ENCODE results near the gene BHLHA15.

BHLHA15 gene

DNA sequence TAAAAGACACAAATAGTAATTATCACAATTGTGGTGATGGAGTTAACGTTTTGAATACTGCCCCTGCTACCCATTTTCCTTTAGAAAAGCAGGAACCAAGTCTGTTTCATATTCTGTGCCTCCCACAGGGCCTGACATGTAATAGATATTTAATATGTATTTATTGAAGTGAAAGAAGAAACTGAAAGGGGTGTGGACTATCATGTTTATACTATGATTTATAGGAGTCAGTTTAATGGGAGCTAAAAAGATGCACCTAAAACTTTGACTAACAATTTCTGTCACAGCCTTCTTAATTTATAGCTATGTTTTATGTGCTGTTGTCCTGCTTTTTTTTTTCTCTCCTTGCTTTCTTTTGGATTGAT, 24.1 kb upstream of the BHLHA15 start:
- DNase-seq (ENCODE audit: low read depth, low spot score) = no peak

DNA sequence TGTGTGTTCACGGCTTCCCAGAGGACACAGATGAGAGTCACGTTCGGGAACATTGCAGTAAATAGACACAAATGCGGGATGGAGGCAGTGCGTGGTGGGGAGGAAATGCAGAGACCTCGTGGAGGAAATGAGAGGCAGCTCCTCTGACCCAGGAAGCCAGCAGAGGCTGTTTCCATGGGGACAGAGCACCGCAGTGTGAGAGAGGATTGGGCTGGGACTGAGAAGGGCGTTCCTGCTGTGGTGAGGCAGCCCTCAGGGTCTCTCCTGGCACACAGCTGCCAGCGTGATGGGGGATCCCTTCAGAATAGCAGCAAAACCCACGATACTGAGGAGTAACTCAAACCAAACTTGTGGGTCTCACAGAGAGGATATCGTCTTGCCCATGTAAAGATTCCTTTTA, 21.7 kb upstream of the BHLHA15 start:
- no peak for DNase-seq (ENCODE audit: low read depth, low spot score)

DNA sequence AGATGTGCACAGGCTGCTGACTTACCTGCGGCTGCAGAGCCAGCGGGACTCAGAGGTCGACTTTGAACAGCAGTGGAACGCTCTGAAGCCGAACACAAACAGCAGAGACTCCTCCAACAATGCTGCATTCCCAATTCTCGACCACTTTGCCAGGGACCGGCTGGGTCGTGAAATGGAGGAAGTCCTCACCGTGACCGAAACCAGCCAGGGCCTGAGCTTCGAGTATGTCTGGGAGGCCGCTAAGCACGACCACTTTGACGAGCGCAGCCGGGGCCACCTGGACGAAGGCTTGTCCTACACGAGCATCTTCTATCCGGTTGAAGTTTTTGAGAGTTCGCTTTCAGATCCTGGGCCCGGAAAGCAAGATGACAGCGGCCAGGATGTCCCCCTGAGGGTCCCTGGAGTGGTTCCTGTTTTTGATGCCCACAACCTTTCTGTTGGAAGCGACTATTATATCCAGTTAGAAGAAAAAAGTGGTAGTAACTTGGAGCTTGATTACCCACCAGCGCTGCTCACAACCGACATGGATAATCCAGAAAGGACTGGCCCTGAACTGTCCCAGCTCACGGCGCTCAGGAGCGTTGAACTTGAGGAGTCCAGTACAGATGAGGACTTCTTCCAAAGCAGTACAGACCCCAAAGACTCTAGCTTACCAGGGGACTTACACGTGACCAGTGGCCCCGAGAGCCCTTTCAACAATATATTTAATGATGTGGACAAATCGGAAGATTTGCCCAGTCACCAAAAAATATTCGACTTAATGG, 19.4 kb upstream of the BHLHA15 start:
- DNase-seq (ENCODE audit: low read depth, low spot score) = no peak

DNA sequence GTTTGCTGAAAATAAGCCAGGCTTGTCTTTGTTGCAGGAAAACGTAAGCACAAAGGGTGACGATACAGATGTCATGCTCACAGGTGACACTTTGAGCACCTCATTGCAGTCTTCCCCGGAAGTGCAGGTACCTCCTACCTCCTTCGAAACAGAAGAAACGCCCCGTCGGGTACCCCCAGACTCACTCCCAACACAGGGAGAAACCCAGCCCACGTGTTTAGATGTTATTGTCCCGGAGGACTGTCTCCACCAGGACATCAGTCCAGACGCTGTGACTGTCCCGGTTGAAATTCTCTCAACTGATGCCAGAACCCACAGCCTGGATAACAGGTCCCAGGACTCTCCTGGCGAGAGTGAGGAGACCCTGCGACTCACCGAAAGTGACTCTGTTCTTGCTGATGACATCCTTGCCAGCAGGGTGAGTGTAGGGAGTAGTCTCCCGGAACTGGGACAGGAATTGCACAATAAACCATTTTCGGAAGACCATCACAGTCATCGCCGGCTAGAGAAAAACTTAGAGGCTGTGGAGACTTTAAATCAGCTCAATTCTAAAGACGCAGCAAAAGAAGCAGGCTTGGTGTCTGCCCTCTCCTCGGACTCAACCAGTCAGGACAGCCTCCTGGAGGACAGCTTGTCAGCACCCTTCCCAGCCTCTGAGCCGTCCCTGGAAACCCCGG, 18.3 kb upstream of the BHLHA15 start:
- no peak for DNase-seq (ENCODE audit: low read depth, low spot score)

DNA sequence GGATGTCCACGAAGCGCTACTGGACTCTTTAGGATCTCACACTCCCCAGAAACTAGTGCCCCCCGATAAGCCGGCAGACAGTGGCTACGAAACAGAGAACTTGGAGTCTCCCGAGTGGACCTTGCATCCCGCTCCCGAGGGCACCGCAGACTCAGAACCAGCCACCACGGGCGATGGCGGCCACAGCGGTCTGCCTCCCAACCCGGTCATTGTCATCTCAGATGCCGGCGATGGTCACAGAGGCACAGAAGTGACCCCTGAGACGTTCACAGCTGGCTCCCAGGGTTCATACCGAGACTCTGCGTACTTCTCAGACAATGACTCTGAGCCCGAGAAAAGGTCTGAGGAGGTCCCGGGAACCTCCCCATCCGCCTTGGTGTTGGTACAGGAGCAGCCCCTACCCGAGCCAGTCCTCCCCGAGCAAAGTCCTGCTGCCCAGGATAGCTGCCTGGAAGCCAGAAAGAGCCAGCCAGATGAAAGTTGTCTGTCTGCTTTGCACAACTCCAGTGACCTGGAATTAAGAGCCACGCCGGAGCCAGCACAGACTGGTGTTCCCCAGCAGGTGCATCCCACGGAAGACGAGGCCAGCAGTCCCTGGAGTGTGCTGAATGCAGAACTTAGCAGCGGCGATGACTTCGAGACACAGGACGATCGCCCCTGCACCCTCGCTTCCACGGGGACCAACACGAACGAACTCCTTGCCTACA, 17.6 kb upstream of the BHLHA15 start:
- no peak for DNase-seq (ENCODE audit: low read depth, low spot score)

DNA sequence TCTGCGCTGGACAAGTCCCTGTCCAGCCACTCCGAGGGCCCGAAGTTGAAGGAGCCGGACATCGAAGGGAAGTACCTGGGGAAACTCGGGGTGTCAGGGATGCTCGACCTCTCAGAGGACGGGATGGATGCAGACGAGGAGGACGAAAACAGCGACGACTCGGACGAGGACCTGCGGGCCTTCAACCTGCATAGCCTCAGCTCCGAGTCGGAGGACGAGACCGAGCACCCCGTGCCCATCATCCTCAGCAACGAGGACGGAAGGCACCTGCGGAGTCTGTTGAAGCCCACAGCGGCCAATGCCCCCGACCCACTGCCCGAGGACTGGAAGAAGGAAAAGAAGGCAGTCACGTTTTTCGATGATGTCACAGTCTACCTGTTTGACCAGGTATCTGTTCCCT, 17.1 kb upstream of the BHLHA15 start:
- no peak for DNase-seq (ENCODE audit: low read depth, low spot score)

DNA sequence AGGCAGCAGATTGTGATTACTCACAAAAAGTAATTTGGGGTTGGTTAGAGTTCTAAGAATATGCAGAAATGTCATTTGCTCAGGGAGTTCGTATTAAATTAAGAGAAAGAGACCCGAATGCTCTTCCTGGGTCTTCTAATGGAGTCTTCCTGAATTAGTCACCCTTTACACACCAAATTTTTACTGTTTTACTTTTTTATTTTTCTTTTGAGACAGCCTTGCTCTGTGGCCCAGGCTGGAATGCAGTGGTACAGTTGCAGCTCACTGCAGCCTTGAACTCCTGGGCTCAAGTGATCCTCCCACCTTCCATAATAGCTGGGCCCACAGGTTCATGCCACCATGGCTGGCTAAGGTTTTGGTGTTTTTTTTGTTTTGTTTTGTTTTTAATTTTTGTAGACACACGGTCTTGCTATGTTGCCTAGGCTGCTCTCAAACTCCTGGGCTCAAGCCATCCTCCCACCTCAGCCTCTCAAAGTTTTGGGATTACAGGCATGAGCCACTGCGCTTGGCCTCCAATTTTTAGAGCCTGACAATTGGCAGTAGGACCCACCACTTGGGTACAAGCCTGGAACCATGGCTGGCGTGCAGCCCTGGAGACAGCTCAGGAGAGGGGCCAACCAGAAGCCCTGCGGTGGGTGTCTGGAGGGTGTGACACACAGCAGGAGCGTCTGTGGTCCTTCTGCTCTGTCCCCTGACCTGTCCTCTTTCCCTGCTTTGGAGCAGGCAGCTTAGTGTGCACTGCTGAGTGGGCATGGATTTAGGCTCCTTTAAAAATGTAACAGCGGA, 16.4 kb upstream of the BHLHA15 start:
- no peak for DNase-seq (ENCODE audit: low read depth, low spot score)

DNA sequence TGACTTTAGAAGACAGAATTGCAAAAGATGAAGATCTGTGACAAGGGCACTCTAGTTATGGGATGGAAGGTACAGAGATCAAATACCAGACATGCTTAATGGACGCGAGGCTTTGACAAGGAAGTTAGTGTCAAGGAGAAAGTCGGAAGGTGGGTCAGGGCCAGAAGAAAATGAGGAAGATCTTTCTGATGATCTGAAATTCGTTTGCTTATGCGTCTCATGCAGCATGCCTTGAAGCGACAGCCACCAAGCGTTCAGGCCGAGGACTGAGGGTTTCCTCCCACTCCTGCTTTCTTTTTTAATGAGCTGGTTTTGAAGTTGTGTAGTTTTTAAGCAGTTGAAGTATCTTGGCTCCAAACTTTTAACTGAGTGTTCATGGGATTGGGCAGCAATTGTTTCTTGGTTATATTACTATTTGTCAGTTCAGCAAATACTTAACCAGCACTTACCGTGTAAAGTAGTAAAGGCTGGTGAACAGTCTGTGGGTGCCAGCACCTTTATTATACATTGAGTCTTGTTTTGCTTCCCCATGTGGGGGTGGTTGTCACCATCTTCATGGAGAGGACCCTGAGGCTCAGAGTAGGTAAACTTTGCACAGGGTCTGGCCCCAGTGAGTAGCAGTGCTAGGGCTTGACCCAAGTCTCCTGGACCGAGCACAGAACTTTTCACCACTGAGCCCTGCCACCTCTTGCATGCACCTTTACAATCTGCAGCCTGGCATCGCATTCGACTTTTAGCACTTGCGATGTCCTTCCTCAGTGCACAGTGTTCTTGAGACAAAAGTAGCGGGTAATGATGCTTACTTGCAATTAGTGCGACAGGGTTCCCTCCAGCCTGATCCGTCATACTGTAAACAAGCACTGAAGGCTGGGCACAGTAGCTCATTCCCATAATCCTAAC, 14.3 kb upstream of the BHLHA15 start:
- no peak for DNase-seq (ENCODE audit: low read depth, low spot score)

DNA sequence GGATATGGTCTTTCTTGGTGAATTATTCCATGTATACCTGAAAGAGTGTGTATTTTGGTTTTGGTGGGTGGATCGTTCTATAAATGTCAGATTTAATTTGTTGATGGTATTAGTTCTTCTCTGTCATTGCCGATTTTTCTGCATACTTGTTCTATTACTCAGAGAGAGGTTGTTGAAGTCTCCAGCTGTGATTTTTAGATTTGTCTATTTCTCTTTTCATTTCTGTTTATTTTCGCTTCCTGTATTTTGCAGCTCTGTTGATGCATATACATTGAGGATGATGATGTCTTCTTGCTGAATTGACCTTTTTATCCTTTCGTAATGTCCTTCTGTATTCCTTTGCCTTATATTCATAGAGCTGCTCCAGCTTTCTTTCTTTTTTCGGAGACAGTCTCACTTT, 12.1 kb upstream of the BHLHA15 start:
- no peak for DNase-seq (ENCODE audit: low read depth, low spot score)

DNA sequence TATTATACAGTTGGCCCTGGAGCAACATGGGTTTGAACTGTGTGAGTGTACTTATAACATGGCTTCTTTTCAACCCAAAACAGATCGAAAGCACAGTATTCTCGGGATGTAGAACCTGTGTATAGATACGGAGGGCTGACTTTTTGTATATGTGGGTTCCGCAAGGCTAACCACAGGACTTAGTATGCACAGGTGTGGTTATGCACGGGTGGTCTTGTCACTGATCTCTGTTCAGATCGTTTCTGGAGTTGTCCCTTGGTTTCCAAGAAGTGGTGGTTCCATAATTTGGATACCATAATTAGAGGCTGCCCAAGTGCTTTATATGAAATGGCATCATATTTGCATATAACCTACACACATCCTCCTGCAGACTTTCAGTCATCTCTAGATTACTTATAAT, 10.9 kb upstream of the BHLHA15 start:
- DNase-seq (ENCODE audit: low read depth, low spot score) = no peak

DNA sequence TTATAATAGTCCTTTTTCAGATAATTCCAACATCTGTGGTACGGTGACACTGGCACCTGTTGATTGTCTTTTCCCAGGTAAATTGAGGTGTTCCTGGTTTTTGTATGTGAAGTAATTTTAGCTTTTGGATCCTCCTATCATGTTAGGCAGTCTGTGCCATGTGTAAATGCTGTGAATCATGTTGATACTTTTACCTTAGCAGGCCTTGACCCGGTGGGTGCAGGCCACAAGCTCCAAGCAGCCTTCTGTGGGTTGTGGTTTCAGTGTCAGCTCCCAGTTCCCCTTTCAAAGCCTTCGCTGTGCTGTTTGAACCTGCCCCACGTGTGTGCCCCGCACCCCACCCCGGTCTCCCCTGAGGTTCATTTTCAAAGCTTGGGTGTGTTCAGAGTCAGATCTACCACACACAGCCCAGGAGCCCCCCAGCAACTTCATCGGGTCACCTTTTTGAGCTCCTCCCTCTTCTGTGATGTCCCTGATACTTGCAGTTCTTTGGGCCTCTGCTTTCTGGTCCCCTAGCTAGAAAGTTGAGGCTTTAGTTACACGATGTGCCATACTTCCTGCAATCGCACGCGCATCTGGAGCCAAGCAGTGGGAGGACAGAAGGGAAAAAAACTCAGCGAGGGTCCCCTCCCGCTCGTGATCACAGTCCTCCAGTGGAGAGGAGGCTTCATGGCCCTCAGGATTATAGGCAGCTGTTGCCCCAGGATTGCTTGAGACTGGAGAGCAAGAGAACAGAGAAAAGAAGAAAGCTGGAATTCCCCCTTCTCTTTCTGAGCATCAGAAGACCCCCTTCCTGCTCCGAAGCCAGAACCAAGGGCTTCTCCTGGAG, 8.7 kb upstream of the BHLHA15 start:
- DNase-seq (ENCODE audit: low read depth, low spot score) = peak; percentile 50

DNA sequence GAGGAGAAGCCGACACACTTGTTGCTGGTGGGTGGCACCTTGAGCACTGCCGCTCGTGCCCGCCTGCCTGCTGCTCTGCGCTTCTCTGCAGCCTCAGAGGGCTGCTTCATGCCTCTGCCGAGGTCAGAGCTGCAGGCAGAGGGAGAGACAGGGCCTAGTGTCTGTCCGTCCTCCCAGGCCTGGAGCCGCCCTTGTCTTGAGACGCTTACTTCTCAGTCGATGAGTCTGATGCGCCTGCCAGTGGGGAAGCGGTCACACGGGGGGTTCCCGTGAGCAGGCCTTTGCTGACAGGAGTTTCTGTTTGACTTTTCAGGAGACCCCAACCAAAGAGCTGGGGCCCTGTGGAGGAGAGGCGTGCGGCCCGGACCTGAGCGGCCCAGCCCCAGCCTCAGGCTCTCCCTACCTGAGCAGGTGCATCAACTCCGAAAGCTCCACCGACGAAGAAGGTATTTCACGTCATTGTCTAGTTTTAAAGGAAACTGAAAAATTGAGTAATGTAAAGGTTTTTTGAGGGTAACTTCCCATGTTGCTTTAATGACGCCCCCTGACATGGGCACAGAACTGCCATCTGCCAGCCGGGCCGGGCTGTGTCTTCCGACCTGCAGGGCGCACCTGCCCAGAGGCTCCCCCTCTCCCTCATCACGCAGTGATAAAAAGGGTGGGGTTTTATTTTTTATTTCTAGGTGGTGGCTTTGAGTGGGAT, 7.8 kb upstream of the BHLHA15 start:
- DNase-seq (ENCODE audit: low read depth, low spot score) = no peak

DNA sequence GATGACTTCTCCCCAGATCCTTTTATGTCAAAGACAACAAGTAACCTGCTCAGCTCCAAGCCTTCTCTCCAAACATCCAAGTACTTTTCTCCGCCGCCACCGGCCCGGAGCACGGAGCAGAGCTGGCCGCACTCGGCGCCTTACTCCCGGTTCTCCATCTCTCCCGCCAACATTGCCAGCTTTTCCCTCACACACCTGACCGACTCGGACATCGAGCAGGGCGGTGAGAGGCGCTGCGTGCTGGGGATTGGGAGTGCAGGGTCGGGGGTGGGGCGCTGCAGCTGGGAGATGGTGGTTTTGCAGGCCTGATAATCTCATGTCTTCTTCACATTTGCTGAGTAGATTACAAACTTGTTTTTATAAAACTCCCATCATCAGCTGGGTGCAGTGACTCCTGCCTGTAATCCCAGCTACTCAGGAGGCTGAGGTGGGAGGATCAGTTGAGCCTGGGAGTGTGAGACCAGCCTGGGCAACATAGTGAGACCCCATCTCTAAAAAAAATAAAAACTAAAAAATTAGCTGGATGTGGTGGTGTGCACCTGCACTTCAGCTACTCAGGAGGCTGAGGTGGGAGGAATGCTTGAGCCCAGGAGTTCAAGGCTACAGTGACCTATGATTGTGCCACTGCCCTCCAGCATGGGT, 7.2 kb upstream of the BHLHA15 start:
- no peak for DNase-seq (ENCODE audit: low read depth, low spot score)

DNA sequence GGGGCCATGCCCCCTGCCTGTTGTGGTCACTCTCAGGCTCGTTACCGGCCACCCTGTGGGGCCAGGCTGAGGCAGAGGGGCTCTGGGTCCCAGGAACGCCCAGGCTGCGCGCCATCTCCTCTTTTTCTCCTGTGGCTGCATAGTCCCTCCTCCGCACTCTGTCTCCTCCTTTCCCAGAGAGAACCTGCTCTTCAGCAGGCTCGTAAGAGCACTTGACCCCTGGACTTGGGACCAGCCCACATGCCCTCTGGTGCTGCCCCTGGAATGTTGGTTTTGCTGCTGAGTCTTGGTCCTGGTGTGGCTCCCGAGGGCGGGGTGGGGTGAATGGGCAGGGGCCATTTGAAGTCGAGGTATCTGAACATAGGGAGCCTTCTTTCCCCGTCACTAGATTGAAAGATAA, 6.6 kb upstream of the BHLHA15 start:
- no peak for DNase-seq (ENCODE audit: low read depth, low spot score)

DNA sequence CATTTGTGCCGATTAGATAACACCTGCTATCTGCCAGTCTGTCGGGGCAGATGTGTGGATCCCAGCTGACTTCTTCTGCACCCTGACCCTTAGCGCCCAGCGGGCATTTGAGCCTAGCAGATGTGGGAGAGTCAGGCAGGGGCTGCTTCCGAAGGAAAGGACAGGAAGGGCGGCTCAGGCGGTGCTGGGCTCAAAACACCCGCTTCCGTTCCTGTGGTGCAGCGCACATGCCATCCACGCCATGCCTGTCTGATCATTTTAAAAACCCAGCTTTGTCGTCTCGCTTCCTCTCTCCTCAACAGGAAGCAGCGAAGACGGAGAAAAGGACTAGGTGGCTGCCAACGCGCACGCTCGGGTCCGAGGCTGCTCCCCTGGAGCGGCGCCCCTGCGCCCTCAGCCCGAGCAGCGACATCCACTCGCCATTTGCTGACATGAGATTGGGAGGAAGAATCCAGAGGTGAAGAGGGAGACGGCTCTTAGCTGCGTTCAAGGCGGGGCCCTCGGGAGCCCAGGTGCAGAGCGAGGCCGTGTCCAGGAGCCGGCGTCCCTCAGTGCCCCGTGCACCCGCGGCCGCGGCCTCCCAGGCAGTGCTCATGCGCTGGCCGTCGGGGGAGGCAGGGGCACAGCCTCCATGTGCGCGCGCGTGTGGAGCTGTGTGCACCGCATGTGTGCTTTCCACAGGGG, 5.9 kb upstream of the BHLHA15 start:
- DNase-seq (ENCODE audit: low read depth, low spot score) = no peak

DNA sequence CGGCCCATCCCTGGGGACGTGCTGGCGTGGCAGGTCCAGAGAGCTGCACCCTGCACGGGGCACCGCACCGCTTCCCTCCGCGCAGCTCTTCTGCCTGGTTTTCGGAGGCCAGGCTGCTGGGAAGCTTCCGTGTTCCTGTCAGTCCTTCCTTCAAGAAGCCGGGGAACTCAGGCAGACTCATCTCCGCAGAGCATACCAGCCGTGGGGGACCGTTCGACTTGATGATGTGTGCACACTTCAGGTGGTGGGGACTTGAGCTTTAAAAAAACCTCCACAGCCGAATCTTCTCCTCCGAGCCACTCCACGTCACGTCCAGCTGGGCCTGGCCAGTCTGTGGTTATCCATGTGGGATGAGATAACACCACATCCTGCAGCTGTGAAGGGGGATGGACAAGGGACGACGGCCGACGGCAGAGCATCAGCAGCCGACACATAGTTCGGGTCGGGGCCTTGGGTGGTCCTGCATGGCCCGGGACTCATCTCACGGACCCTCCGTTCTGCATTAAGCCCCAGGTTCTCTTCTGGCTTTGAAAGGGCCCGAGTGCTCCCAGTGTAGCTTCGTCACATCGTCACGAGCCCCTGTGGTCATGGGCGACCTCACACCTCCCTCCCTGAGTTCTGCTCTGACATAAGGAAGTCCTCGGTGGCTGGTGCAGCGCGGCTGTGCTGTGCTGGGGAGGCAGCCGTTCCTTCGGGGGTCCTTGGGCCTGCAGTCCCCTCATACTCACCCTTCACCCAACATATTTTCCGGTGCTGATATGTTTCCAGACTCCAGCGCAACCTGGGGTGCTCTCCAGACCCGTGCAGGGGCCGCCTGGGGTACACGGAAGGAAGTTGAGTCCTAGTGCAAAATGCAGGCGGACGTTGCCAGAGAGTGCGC, 4.5 kb upstream of the BHLHA15 start:
- DNase-seq (ENCODE audit: low read depth, low spot score) = no peak

DNA sequence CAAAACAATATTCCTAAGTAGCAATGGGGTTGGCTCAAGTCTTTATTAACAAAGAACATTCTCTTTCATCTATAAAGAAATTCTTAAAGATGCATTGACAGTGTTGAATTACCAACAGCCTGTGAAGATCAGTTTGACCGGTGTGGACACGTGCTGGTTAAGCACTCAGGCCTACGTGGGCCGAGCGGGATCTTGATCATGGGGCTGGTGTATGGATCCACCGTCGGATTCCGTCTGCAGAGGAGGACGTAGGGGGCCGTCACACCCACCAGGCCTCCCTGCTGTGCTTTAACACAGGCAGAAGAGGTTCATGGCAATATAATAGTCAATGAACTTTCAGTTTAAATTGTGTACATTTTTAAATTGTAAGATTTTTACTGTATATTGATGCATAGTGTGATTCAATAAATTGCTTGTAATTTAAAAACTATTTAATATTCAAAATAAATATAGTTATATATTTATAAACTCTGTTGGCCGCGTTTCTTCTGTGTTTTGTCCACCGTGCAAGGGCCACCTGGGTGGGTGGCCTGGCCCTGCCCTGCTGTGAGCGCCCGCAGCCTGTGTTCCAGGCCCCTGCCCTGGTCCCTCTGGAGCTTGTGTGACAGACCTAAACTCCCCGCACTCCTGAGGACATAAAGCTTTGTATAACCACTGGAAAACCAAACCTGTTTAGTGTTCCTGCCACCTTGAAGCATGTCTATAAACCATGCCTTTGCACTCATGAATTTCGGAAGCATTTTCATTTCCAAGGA, 1.9 kb upstream of the BHLHA15 start:
- no peak for DNase-seq (ENCODE audit: low read depth, low spot score)
